Prostate gland (tissue), 2 donors: ENCODE measurements around the gene PLA2G4E. TPM values are rescaled to one million over a fixed set of nuclear protein-coding genes. Genes with fewer than 3 reads are reported as not detected.

Experiments
- DNase-seq: peaks from one replicate; pipeline ENCODE4 v3.0.0-alpha.2; 2019; ENCODE audit warnings: low spot score
- H3K27ac ChIP-seq, 2 donors: fragments of 200-600 bp; sonication (generic); 2 replicates each; pipeline ENCODE4 v1.5.1; 2017 to 2019
- H3K27me3 ChIP-seq: fragments of 200-600 bp; sonication (generic); replicated peaks from 2 replicates; pipeline ENCODE4 v1.5.1; 2019; ENCODE audit not compliant: insufficient read depth
- H3K36me3 ChIP-seq, 2 donors: fragments of 200-600 bp; sonication (generic); 1 replicate in 1 of 2; 2 replicates in 1 of 2; pipeline versions ENCODE4 v1.5.1 to v1.8.1; 2017 to 2019
- H3K4me1 ChIP-seq: fragments of 200-600 bp; sonication (generic); replicated peaks from 2 replicates; pipeline ENCODE4 v1.5.1; 2019
- H3K4me3 ChIP-seq, 2 donors: fragments of 200-600 bp; sonication (generic); 2 replicates each; pipeline ENCODE4 v1.5.1; 2017 to 2019
- H3K9me3 ChIP-seq: fragments of 200-600 bp; sonication (generic); 2 replicates; pipeline ENCODE4 v1.5.1; 2017
- CTCF ChIP-seq, 4 experiments: fragments of 200-600 bp in 2 of 4; fragments of 450-650 bp in 2 of 4; sonication (generic) in 2 of 4; IDR thresholded peaks; 1 replicate in 3 of 4; 2 replicates in 1 of 4; pipeline ENCODE4 v1.5.1; 2016 to 2019; ENCODE audit warnings: antibody characterized with exemption in 4 of 4, mild to moderate bottlenecking in 2 of 4, moderate library complexity in 2 of 4
- POLR2A ChIP-seq: fragments of 450-650 bp; IDR thresholded peaks from one replicate; pipeline ENCODE4 v1.6.1; 2016; ENCODE audit warnings: antibody characterized with exemption, mild to moderate bottlenecking
- POLR2AphosphoS5 ChIP-seq: sonication (generic); formaldehyde crosslinking; IDR thresholded peaks from one replicate; pipeline ENCODE4 v1.6.1; 2017; ENCODE audit warnings: antibody characterized with exemption
- WGBS: methylation state at CpG from one replicate; pipeline ENCODE4 v1.1.5; 2018; 5-methylcytosine and 5-hydroxymethylcytosine counted together
- intact Hi-C: fragments of 100-400 bp; cut with DNase I; formaldehyde crosslinking; loops from one replicate; pipeline ENCODE4 v1.14.2; 2022
- total RNA-seq, 2 donors: library from RNA; depleted of rRNA; stranded (reverse); fragments of >200 nt; gene quantifications; one replicate each; pipeline ENCODE4 v1.1.0, GENCODE V29; 2016

PLA2G4E gene, protein sequence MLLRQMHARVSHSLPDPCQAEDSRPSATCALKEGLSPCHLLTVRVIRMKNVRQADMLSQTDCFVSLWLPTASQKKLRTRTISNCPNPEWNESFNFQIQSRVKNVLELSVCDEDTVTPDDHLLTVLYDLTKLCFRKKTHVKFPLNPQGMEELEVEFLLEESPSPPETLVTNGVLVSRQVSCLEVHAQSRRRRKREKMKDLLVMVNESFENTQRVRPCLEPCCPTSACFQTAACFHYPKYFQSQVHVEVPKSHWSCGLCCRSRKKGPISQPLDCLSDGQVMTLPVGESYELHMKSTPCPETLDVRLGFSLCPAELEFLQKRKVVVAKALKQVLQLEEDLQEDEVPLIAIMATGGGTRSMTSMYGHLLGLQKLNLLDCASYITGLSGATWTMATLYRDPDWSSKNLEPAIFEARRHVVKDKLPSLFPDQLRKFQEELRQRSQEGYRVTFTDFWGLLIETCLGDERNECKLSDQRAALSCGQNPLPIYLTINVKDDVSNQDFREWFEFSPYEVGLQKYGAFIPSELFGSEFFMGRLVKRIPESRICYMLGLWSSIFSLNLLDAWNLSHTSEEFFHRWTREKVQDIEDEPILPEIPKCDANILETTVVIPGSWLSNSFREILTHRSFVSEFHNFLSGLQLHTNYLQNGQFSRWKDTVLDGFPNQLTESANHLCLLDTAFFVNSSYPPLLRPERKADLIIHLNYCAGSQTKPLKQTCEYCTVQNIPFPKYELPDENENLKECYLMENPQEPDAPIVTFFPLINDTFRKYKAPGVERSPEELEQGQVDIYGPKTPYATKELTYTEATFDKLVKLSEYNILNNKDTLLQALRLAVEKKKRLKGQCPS
- under 1 TPM; 0.17 to 0.18 TPM for total RNA-seq

DNA sequence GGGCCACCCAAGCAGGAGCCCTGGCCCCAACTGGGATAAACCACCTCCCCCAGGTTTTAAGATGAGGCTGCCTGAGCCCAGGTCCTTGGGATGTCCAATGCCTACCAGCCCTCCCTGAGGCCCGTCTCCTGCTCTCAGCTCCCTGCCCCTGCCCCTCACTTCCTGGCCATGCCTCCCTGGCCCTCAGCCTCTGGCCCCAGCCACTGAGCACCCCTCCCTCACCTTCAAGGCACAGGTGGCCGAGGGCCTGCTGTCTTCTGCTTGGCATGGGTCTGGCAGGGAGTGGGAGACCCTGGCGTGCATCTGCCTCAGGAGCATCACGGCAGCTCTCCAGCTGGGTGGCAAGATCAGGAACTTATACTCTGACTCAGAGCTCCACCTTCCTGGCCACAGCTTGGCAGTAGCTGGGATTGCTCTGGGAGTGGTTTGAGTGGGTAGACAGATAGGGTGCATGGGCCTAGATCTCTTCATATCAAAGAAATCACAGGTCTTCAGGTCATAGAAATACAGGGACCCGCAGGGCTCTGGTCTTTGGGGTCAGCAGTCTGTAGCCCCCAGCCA, at the start of gene PLA2G4E:
PLA2G4E (minus strand) TSS at position 330 of the 561 bp plus-strand sequence; CDS start at position 318, 12 bp downstream.
- DNase-seq, result no peak
- intact Hi-C loops, result no loop called here
- no peak within 1 kb of the TSS for H3K4me3 ChIP-seq
- no peaks in the 10 kb centered on the region for H3K9me3 ChIP-seq
- no peak within 1 kb of the TSS for H3K27ac ChIP-seq
- no peaks in the 10 kb centered on the region for H3K4me1 ChIP-seq
- no peaks in the 10 kb centered on the region for H3K36me3 ChIP-seq
- no peak for TF ChIP-seq POLR2AphosphoS5
- TF ChIP-seq CTCF (IDR thresholded peaks at IDR 0.05), result no peak
- TF ChIP-seq POLR2A, result no peak
- no peaks in the 10 kb centered on the region for H3K27me3 ChIP-seq
- WGBS, result 95% methylated on average over 5 of the region's 5 CpGs

- intact Hi-C loops, result no loop called here
- Histone ChIP-seq H3K36me3 (no peaks in the 10 kb centered on the region), H3K27ac (no peak overlapping the region), H3K9me3 (no peaks in the 10 kb centered on the region), H3K4me3 (no peak overlapping the region), H3K4me1 (no peaks in the 10 kb centered on the region), H3K27me3 (no peaks in the 10 kb centered on the region)
- TF ChIP-seq POLR2AphosphoS5, result no peak
- TF ChIP-seq POLR2A, result no peak
- no peak for TF ChIP-seq CTCF (IDR thresholded peaks at IDR 0.05)
- WGBS, result 97% methylated on average over 13 of the region's 16 CpGs
- no peak for DNase-seq
Observed at GRCh38 chr15:42070279-42070975, 49.6 kb upstream of the PLA2G4E start.

DNA sequence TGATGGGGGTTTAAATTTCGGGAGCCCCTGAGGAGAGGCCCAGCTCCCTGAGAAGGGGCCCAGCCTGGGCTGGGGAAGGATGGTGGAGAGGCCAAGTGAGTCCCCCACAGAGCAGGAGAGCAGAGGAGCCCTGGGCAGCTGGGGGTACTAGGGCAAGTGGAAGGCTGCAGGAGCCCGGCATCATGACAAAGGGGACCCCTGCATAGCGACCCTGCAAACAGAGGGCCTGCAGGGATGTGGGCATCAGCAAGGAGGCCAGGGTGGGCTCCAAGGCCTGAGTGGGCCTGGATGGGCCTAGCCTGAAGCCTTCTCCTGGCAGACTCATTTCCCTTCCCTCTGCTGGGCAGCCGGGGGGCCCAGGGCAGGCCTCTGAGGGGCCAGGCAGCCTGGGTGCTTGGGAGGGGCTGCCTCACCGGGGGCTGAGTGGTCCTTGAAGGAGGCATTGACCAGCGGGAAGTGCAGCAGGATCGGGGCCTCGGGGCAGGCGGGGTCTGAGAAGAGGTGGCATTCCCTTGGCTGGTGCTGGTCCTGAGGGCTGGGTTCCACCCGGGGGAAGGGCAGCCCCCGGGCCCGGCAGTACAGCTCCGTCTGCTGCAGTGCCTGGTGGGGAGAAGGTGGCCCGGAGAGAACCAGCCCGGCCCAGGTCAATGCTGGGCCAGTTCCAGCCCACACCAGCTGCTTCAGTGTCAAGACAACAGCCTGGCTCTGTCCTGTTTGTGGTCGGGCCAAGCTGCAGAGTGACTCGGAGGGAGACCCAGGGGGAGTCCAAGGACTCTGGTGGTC, 48.8 kb upstream of the PLA2G4E start:
- H3K27ac ChIP-seq, result no peak overlapping the region
- no peak overlapping the region for H3K4me3 ChIP-seq
- H3K4me1 ChIP-seq, result no peaks in the 10 kb centered on the region
- no peak for DNase-seq
- H3K9me3 ChIP-seq, result no peaks in the 10 kb centered on the region
- intact Hi-C loops, result loop anchor here (5.0 kb wide), 1 partner anchor 68 kb away; no protein-coding TSS in a partner anchor
- no peaks in the 10 kb centered on the region for H3K36me3 ChIP-seq
- no peaks in the 10 kb centered on the region for H3K27me3 ChIP-seq
- WGBS, result 76% methylated on average over 17 of the region's 17 CpGs
- no peak for TF ChIP-seq CTCF (IDR thresholded peaks at IDR 0.05)
- TF ChIP-seq POLR2A, result no peak
- no peak for TF ChIP-seq POLR2AphosphoS5

GRCh38 chr15:42069025-42069424, 48.2 kb upstream of the PLA2G4E start:
- no peaks in the 10 kb centered on the region for H3K27me3 ChIP-seq
- H3K9me3 ChIP-seq, result no peaks in the 10 kb centered on the region
- 88% methylated on average over 7 of the region's 7 CpGs for WGBS
- H3K4me1 ChIP-seq, result no peaks in the 10 kb centered on the region
- H3K4me3 ChIP-seq, result no peak overlapping the region
- DNase-seq, result no peak
- H3K36me3 ChIP-seq, result no peaks in the 10 kb centered on the region
- intact Hi-C loops, result loop anchor here (5.0 kb wide), 1 partner anchor 68 kb away; no protein-coding TSS in a partner anchor
- H3K27ac ChIP-seq, result no peak overlapping the region
- TF ChIP-seq CTCF (IDR thresholded peaks at IDR 0.05) (no peak), POLR2AphosphoS5 (no peak), POLR2A (no peak)
